H4 (cell line): ENCODE measurements around the gene TNFRSF18. TPM values are rescaled to one million over a fixed set of nuclear protein-coding genes. Genes with fewer than 3 reads are reported as not detected.

Experiments
- total RNA-seq: library from RNA; depleted of rRNA; stranded (reverse); fragments of >200 nt; shearing (Covaris generic); gene quantifications from 2 replicates; pipeline ENCODE4 v1.2.3, GENCODE V29; 2014; rRNA removed

Gene TNFRSF18
- total RNA-seq, 1 experiment from 2014 or later = not detected

Other genes with a start within 250 kb of the TNFRSF18 start
- gene NOC2L, start 247.3 kb downstream of the TNFRSF18 start, total RNA-seq = 78.4 and 90.7 TPM in 2 replicates
- gene KLHL17, start 246.0 kb downstream of the TNFRSF18 start, total RNA-seq = 1.9 and 5.7 TPM in 2 replicates
- gene PLEKHN1, start 240.1 kb downstream of the TNFRSF18 start, total RNA-seq = 0.08 and 1.2 TPM in 2 replicates
- gene PERM1, start 224.5 kb downstream of the TNFRSF18 start, total RNA-seq = 0.19 TPM in 1 of 2 replicates, not detected in the other
- gene HES4, start 206.5 kb downstream of the TNFRSF18 start, total RNA-seq = 3.6 and 17.7 TPM in 2 replicates
- 353 and 452 TPM in 2 replicates for gene ISG15, start 193.1 kb downstream of the TNFRSF18 start, total RNA-seq
- 37.0 and 52.1 TPM in 2 replicates for gene AGRN, start 186.5 kb downstream of the TNFRSF18 start, total RNA-seq
- not detected in 2 replicates for gene RNF223, start 132.3 kb downstream of the TNFRSF18 start, total RNA-seq
- 11.8 and 16.4 TPM in 2 replicates for gene C1orf159, start 90.5 kb downstream of the TNFRSF18 start, total RNA-seq
- not detected in 2 replicates for gene TTLL10, start 32.7 kb downstream of the TNFRSF18 start, total RNA-seq
- not detected in 2 replicates for gene TNFRSF4, start 7.6 kb upstream of the TNFRSF18 start, total RNA-seq
- gene SDF4, start 25.4 kb upstream of the TNFRSF18 start, total RNA-seq = 101 and 116 TPM in 2 replicates
- 20.5 and 29.6 TPM in 2 replicates for gene B3GALT6, start 25.6 kb upstream of the TNFRSF18 start, total RNA-seq
- gene C1QTNF12, start 40.1 kb upstream of the TNFRSF18 start, total RNA-seq = 0.21 TPM in 1 of 2 replicates, not detected in the other
- gene UBE2J2, start 67.3 kb upstream of the TNFRSF18 start, total RNA-seq = 52.7 and 66.5 TPM in 2 replicates
- 0.53 and 1.9 TPM in 2 replicates for gene SCNN1D, start 73.8 kb upstream of the TNFRSF18 start, total RNA-seq
- 10.6 and 16.6 TPM in 2 replicates for gene ACAP3, start 101.3 kb upstream of the TNFRSF18 start, total RNA-seq
- 24.7 and 29.3 TPM in 2 replicates for gene PUSL1, start 102.0 kb upstream of the TNFRSF18 start, total RNA-seq
- gene INTS11, start 118.1 kb upstream of the TNFRSF18 start, total RNA-seq = 76.9 and 88.3 TPM in 2 replicates
- 12.0 and 18.5 TPM in 2 replicates for gene CPTP, start 118.2 kb upstream of the TNFRSF18 start, total RNA-seq
- not detected in 2 replicates for gene TAS1R3, start 124.7 kb upstream of the TNFRSF18 start, total RNA-seq
- 11.7 and 33.3 TPM in 2 replicates for gene DVL1, start 142.8 kb upstream of the TNFRSF18 start, total RNA-seq
- 41.2 and 46.0 TPM in 2 replicates for gene MXRA8, start 152.0 kb upstream of the TNFRSF18 start, total RNA-seq
- 162 and 168 TPM in 2 replicates for gene AURKAIP1, start 168.6 kb upstream of the TNFRSF18 start, total RNA-seq
- 46.0 and 49.4 TPM in 2 replicates for gene CCNL2, start 192.7 kb upstream of the TNFRSF18 start, total RNA-seq
- 243 and 264 TPM in 2 replicates for gene MRPL20, start 200.7 kb upstream of the TNFRSF18 start, total RNA-seq
- not detected in 2 replicates for gene ANKRD65, start 214.7 kb upstream of the TNFRSF18 start, total RNA-seq
- 0.04 TPM in 1 of 2 replicates, not detected in the other for gene VWA1, start 229.1 kb upstream of the TNFRSF18 start, total RNA-seq
- gene ATAD3C, start 243.1 kb upstream of the TNFRSF18 start, total RNA-seq = not detected in 2 replicates